Neuronal stem cell (in vitro differentiated cells): ENCODE data around the gene RABL6.

Experiments used
- DNase-seq: peaks from one replicate; pipeline ENCODE4 v3.0.0-alpha.2; 2013; ENCODE audit warnings: low spot score
- H2AFZ ChIP-seq: one replicate; pipeline ENCODE4 v1.6.1; 2013; ENCODE audit warnings: mild to moderate bottlenecking, low read length, inconsistent platforms
- H2AK5ac ChIP-seq: 2 replicates; pipeline ENCODE4 v1.6.1; 2013; ENCODE audit warnings: low read depth, mild to moderate bottlenecking, inconsistent platforms, low read length, moderate library complexity, mixed read lengths
- H2BK120ac ChIP-seq: 2 replicates; pipeline ENCODE4 v1.6.1; 2013; ENCODE audit warnings: low read depth, mild to moderate bottlenecking, inconsistent platforms, low read length, moderate library complexity, mixed read lengths
- H2BK12ac ChIP-seq: one replicate; pipeline ENCODE4 v1.6.1; 2013; ENCODE audit warnings: low read length, inconsistent platforms
- H2BK15ac ChIP-seq: 2 replicates; pipeline ENCODE4 v1.6.1; 2013; ENCODE audit warnings: mild to moderate bottlenecking, low read length, inconsistent platforms, mixed read lengths
- H2BK5ac ChIP-seq: one replicate; pipeline ENCODE4 v1.6.1; 2013; ENCODE audit warnings: inconsistent platforms, mild to moderate bottlenecking, low read length, moderate library complexity
- H3K14ac ChIP-seq: one replicate; pipeline ENCODE4 v1.6.1; 2013; ENCODE audit warnings: low read length, inconsistent platforms
- H3K18ac ChIP-seq: 2 replicates; pipeline ENCODE4 v1.6.1; 2013; ENCODE audit warnings: low read length, inconsistent platforms
- H3K23ac ChIP-seq: 2 replicates; pipeline ENCODE4 v1.6.1; 2013; ENCODE audit warnings: low read depth, mild to moderate bottlenecking, mixed read lengths, low read length, inconsistent platforms; ENCODE audit not compliant: poor library complexity
- H3K27ac ChIP-seq: replicated peaks from 3 replicates; pipeline ENCODE4 v1.5.1; 2013; ENCODE audit warnings: low read length, inconsistent platforms
- H3K27me3 ChIP-seq, 3 experiments: 2 replicates each; pipeline ENCODE4 v1.6.1; 2013; ENCODE audit warnings: low read length in 3 of 3, mild to moderate bottlenecking in 2 of 3, inconsistent platforms in 1 of 3, low read depth in 1 of 3, mixed read lengths in 1 of 3, moderate library complexity in 1 of 3; ENCODE audit not compliant: control insufficient read depth in 3 of 3, insufficient read depth in 3 of 3
- H3K36me3 ChIP-seq, 2 donors: replicated peaks in 1 of 2; 2 replicates each; pipeline ENCODE4 v1.6.1; 2013; ENCODE audit warnings: low read length in 2 of 2; ENCODE audit not compliant: control insufficient read depth in 2 of 2, insufficient read depth in 2 of 2
- H3K4ac ChIP-seq: 2 replicates; pipeline ENCODE4 v1.6.1; 2013; ENCODE audit warnings: inconsistent platforms, mild to moderate bottlenecking, low read length, moderate library complexity
- H3K4me1 ChIP-seq, 2 donors: 1 replicate in 1 of 2; 2 replicates in 1 of 2; pipeline ENCODE4 v1.6.1; 2013; ENCODE audit warnings: low read length in 2 of 2, low read depth in 1 of 2; ENCODE audit not compliant: control insufficient read depth in 2 of 2, insufficient read depth in 1 of 2
- H3K4me2 ChIP-seq: one replicate; pipeline ENCODE4 v1.6.1; 2013; ENCODE audit warnings: mild to moderate bottlenecking, low read length, inconsistent platforms; ENCODE audit not compliant: insufficient read depth, poor library complexity, severe bottlenecking
- H3K4me3 ChIP-seq, 2 donors: 2 replicates each; pipeline ENCODE4 v1.5.1; 2013; ENCODE audit warnings: low read length in 2 of 2, mild to moderate bottlenecking in 2 of 2, inconsistent platforms in 1 of 2, moderate library complexity in 1 of 2
- H3K79me1 ChIP-seq: one replicate; pipeline ENCODE4 v1.6.1; 2013; ENCODE audit warnings: low read depth, mild to moderate bottlenecking, inconsistent platforms, low read length, moderate library complexity
- H3K9ac ChIP-seq: one replicate; pipeline ENCODE4 v1.6.1; 2013; ENCODE audit warnings: mild to moderate bottlenecking, low read depth, low read length, inconsistent platforms; ENCODE audit not compliant: poor library complexity
- H3K9me3 ChIP-seq, 2 donors: replicated peaks in 1 of 2; 2 replicates each; pipeline versions ENCODE3 to v1.6.1; 2013; ENCODE audit warnings: low read length in 2 of 2, mild to moderate bottlenecking in 2 of 2, inconsistent platforms in 1 of 2, low read depth in 1 of 2, mixed read lengths in 1 of 2, moderate library complexity in 1 of 2; ENCODE audit not compliant: control insufficient read depth in 2 of 2, insufficient read depth in 1 of 2
- H4K8ac ChIP-seq: one replicate; pipeline ENCODE4 v1.6.1; 2013; ENCODE audit warnings: low read depth, mild to moderate bottlenecking, inconsistent platforms, low read length, moderate library complexity
- H4K91ac ChIP-seq: one replicate; pipeline ENCODE4 v1.6.1; 2013; ENCODE audit warnings: low read length, low read depth, mild to moderate bottlenecking, inconsistent platforms; ENCODE audit not compliant: poor library complexity
- WGBS, 2 donors: extraction: QIAGEN DNeasy Blood & Tissue Kit; methylation state at CpG; one replicate each; pipeline ENCODE4 v1.1.7; 2013; ENCODE audit warnings: missing lambda C conversion rate in 2 of 2, mixed read lengths in 1 of 2; ENCODE audit not compliant: insufficient read length in 2 of 2, insufficient replicate concordance in 1 of 2; ENCODE audit errors: extremely low coverage in 2 of 2; 5-methylcytosine and 5-hydroxymethylcytosine counted together

The RABL6 gene

DNA sequence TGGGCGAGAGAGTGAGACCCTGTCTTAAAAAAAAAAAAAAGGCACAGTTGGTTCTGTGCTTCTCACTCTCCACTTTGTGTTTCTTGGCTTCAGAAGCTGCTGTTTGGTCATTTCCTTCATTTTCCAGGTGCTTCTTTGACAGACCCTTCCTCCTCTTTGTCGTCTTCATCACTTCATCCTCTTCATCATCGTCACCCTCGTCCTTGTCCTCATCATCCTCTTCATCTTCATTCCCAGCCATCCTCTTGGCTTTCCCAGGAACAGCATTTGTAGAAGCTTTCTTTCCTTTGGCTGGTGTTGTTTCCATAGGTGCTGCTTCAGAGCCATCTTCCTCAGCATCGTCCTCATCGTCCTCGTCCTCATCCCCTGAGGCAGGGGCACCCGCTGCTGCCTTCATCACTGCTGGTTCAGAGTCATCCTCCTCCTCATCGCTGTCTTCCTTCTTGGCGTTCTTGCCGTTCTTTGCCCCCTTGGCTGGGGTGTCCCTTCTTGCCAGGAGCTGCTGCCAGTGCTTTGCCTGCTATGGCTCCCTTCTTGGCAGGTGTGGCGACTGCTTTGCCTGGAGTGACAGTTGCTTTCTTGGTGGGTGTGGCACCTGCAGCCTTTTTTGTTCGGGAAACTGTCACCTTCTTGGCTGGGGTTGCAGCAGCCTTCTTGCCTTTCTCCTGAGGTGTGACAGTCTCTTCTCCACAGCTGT is 7.1 kb downstream of the RABL6 start:
- no peak overlapping the region for H2AK5ac ChIP-seq
- H3K4me3 ChIP-seq: no peak overlapping the region
- no peak overlapping the region for H2BK120ac ChIP-seq
- H3K4me1 ChIP-seq: peaks cover 0 to 4% of the 10 kb centered on the region in 2 donors
- DNase-seq: no peak
- no peak overlapping the region for H3K27ac ChIP-seq
- no peak overlapping the region for H4K91ac ChIP-seq
- no peak overlapping the region for H3K4ac ChIP-seq
- no peak overlapping the region for H4K8ac ChIP-seq
- no peak overlapping the region for H2BK5ac ChIP-seq
- no peak overlapping the region for H2BK12ac ChIP-seq
- no peak overlapping the region for H3K14ac ChIP-seq
- H3K36me3 ChIP-seq: peaks cover 12 to 84% of the 10 kb centered on the region in 2 donors
- no peak overlapping the region for H3K9ac ChIP-seq
- H3K18ac ChIP-seq: no peak overlapping the region
- 100% methylated on average over 2 of the region's 13 CpGs; no CpG with 5 or more reads in 1 of the 2 donors for WGBS, 2 donors
- H3K4me2 ChIP-seq: no peak overlapping the region
- no peak overlapping the region for H2AFZ ChIP-seq
- H2BK15ac ChIP-seq: no peak overlapping the region
- H3K27me3 ChIP-seq: no peaks in the 10 kb centered on the region
- H3K79me1 ChIP-seq: peaks cover 6% of the 10 kb centered on the region
- no peak overlapping the region for H3K23ac ChIP-seq
- H3K9me3 ChIP-seq: peaks cover 0 to 5% of the 10 kb centered on the region in 2 donors

- Histone ChIP-seq H3K18ac (no peak overlapping the region), H3K4ac (no peak overlapping the region), H3K4me1 (no peaks in the 10 kb centered on the region), H3K23ac (no peak overlapping the region), H2AK5ac (no peak overlapping the region), H4K91ac (no peak overlapping the region), H2BK120ac (no peak overlapping the region), H4K8ac (no peak overlapping the region), H3K36me3 (peaks cover 12 to 79% of the 10 kb centered on the region in 2 donors), H2BK5ac (no peak overlapping the region), H3K27me3 (no peaks in the 10 kb centered on the region), H3K14ac (no peak overlapping the region), H3K4me3 (no peak overlapping the region), H2AFZ (no peak overlapping the region), H3K4me2 (no peak overlapping the region), H3K9me3 (peaks cover 0 to 5% of the 10 kb centered on the region in 2 donors), H2BK12ac (no peak overlapping the region), H3K9ac (no peak overlapping the region), H2BK15ac (no peak overlapping the region), H3K79me1 (peaks cover 5% of the 10 kb centered on the region), H3K27ac (no peak overlapping the region)
- no peak for DNase-seq
- WGBS, 2 donors: no CpG with 5 or more reads among the region's 1 CpG
Measured at GRCh38 chr9:136815422-136815782, 7.7 kb downstream of the RABL6 start.

DNA sequence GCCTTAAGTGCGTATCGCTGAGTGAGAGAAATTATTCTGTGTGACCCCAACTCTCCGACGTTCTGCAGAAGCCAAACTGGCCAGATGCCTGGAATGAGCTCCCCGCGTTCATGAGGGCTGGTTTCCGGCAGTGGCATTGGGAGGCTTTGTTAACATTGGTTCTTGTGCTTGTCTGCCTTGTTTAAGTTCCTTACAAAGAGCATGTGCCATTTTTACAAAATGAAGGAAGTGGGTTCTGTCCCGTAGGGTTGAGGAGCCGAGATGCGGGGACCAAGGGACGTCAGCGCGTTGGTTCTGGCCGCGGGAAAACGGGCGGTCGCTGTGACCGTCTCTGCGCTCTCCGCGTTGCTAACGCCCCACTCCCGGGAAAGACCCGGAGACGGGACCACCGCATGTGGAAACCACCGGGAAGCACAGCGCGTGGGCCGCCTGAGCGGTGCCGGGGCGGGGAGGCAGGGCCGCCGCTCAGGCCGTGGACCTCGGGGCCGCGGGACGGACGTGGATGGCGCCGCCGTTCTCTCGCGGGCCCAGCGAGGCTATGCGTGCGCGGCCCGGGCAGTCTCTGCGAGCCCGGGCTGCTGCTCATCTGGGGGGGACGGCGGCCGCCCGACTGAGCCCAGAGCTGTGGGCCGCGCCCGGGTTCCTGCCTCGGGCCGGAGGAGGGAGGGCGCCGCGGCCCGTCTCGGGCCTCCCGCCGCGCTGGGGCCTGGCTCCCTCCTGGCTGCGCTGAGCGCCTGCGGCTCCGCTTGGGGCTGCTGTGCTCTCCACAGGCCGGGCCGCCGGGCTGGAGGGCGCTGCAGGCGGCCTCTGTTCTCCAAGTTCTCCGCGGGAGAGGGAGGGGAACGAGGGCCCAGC is 13.4 kb downstream of the RABL6 start:
- no CpG with 5 or more reads among the region's 83 CpGs for WGBS, 2 donors
- H2BK5ac ChIP-seq: peak overlapping the region; percentile 90
- H3K27me3 ChIP-seq: no peaks in the 10 kb centered on the region
- H3K4me2 ChIP-seq: peak overlapping the region; percentile 91
- peak overlapping the region; percentile 88 for H3K9ac ChIP-seq
- H3K36me3 ChIP-seq: peaks cover 17 to 67% of the 10 kb centered on the region in 2 donors
- H4K8ac ChIP-seq: peak overlapping the region; percentile 76
- peaks cover 0 to 3% of the 10 kb centered on the region in 2 donors for H3K9me3 ChIP-seq
- no peak overlapping the region for H3K27ac ChIP-seq
- H3K4ac ChIP-seq: no peak overlapping the region
- peak overlapping the region; percentile 85 for H2BK15ac ChIP-seq
- H3K18ac ChIP-seq: peak overlapping the region; percentile 88
- H2BK12ac ChIP-seq: no peak overlapping the region
- no peak overlapping the region for H4K91ac ChIP-seq
- no peak overlapping the region for H2BK120ac ChIP-seq
- peak overlapping the region in 1 of 2 donors; percentile 74 for H3K4me3 ChIP-seq
- H3K14ac ChIP-seq: peak overlapping the region; percentile 12
- peak overlapping the region; percentile 43 for H3K23ac ChIP-seq
- peaks cover 14% of the 10 kb centered on the region for H3K79me1 ChIP-seq
- H3K4me1 ChIP-seq: peaks cover 0 to 6% of the 10 kb centered on the region in 2 donors
- no peak overlapping the region for H2AFZ ChIP-seq
- H2AK5ac ChIP-seq: peak overlapping the region; percentile 84
- DNase-seq: no peak
